Stomach smooth muscle (tissue), 2 donors: ENCODE measurements around the gene KDELR3.
A peak's percentile ranks its signal among the peaks of the same experiment; 100 is the strongest.

Source experiments
- H3K27ac ChIP-seq: one replicate; pipeline ENCODE4 v1.7.0; 2013; ENCODE audit warnings: mild to moderate bottlenecking, low read length, inconsistent platforms
- H3K27me3 ChIP-seq, 2 donors: one replicate each; pipeline ENCODE4 v1.7.0; 2013; ENCODE audit warnings: low read length in 2 of 2; ENCODE audit not compliant: insufficient read depth in 2 of 2, control insufficient read depth in 1 of 2
- H3K36me3 ChIP-seq, 2 donors: one replicate each; pipeline ENCODE4 v1.7.0; 2013; ENCODE audit warnings: low read length in 2 of 2; ENCODE audit not compliant: control insufficient read depth in 2 of 2, insufficient read depth in 2 of 2
- H3K4me1 ChIP-seq: one replicate; pipeline ENCODE4 v1.7.0; 2013; ENCODE audit warnings: low read length; ENCODE audit not compliant: control insufficient read depth, insufficient read depth
- H3K4me3 ChIP-seq, 2 donors: one replicate each; pipeline ENCODE4 v1.7.0; 2013; ENCODE audit warnings: low read length in 2 of 2
- H3K9ac ChIP-seq, 2 donors: one replicate each; pipeline ENCODE4 v1.7.0; 2013; ENCODE audit warnings: low read length in 2 of 2, mild to moderate bottlenecking in 1 of 2
- H3K9me3 ChIP-seq, 2 donors: one replicate each; pipeline ENCODE4 v1.7.0; 2013; ENCODE audit warnings: low read length in 2 of 2; ENCODE audit not compliant: control insufficient read depth in 2 of 2
- donor health status: healthy.
- donor health status: Pancreatic carcinoma.

Gene KDELR3

DNA sequence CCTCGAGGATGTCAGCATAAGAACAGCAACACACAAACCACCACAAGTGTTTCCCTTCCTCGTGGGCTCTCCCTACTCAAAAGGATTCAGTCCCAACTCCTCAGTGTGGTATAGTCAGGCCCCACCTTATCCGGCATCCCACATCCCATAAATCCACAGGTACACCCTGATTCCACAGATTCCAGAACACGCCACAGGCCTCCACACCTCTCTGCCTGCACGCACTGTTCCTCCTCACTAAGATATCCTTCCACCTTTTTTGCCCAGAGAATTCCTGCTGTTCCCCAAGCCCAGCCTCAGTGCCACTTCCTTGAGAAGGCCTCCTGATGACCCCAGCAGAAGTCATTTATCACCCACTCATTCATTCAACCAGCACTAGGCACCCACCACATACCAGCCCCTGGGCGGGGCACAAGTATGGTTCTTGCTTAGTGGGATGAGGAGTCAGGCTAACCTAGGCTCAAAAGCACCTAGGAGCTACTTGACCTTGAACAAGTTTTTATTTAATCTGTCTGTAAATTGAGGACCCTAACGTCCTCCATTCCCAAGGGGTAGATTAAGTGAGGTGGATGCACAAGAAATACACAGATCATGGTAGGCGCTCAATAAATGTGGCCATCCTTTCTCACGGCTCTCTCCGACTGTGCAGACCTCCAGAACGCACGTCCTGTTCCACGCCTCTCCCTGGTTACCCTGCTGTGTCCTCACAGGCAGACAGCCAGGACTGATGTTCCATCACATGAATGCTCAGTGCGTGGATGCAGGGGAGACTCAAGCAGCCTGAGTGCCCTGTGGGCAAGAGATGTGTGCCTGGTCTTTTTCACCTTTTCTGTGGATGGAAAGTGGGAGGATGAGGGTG is 10.8 kb upstream of the KDELR3 start:
- Histone ChIP-seq H3K9ac (no peak overlapping the region), H3K4me1 (peaks cover 29% of the 10 kb centered on the region), H3K4me3 (no peak overlapping the region), H3K9me3 (no peaks in the 10 kb centered on the region), H3K27me3 (peaks cover 31 to 50% of the 10 kb centered on the region in 2 donors), H3K36me3 (no peaks in the 10 kb centered on the region), H3K27ac (no peak overlapping the region)

DNA sequence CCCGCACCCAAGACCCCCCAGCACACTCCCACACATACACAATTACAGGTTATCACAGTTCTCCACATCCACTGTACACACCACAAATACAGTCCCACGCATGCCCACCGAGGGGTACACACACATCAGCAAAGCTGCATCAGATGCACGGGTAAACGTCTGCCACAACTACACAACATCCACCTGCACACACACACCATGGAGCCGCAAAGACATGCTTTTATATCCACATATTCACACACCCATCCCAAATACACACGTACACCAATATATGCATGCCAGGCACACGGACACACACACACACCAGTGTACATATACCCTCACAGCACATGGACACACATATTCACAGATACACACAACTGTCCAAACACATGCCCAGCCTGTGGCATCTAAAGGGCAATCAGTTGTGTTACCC is 7.5 kb upstream of the KDELR3 start:
- Histone ChIP-seq H3K27ac (no peak overlapping the region), H3K4me1 (peaks cover 15% of the 10 kb centered on the region), H3K36me3 (no peaks in the 10 kb centered on the region), H3K27me3 (peaks cover 9 to 30% of the 10 kb centered on the region in 2 donors), H3K9ac (no peak overlapping the region), H3K9me3 (no peaks in the 10 kb centered on the region), H3K4me3 (no peak overlapping the region)

DNA sequence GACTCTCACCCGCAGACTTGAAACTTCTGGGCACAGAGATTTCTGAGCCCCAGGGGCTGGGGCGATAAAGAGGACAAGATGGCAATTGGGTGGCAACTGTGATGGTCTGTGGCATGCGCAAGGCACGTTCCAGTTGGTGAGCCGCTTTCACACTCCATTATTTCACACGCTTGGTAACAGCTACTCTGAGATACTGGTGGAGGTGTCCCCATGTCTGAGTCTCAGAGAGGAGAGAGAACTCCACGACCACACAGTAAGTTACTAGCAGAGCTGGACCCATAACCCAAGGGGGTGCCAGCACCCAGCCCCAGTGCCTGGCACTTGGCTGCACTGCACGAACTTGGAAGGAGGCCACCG is 6.9 kb upstream of the KDELR3 start:
- Histone ChIP-seq H3K36me3 (no peaks in the 10 kb centered on the region), H3K9ac (no peak overlapping the region), H3K27me3 (peaks cover 8 to 30% of the 10 kb centered on the region in 2 donors), H3K4me1 (peaks cover 12% of the 10 kb centered on the region), H3K27ac (no peak overlapping the region), H3K9me3 (no peaks in the 10 kb centered on the region), H3K4me3 (no peak overlapping the region)

DNA sequence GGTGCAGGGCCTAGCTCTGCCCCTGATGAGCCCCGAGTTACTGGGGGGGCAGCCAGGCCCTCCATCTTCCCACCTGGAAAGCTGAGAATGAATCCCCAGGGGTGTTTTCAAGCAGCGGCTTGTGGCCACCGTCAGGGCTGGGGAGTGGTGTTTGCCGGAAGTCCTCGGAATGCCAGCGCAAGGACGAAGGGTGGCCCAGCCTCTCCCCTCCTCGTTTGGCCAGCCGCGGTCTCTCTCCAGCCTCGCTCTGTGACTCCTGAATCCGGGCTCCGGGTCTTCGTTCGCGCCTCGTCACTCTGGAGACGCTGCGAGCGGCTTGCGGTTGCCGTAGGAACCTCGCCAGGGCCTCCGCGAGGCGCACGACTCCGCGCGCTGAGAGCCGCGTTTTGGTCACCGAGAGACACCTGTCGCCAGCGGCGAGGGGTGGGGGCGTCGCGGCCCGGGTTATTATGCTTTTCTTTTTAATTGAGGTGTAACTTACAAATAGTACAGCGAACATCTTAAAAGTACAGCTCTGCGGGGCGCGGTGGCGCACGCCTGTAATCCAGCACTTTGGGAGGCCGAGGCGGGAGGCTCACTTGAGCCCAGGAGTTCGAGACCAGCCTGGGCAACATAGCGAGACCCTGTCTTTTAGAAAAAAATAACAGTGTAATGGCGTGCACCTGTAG is 6.3 kb upstream of the KDELR3 start:
- H3K27me3 ChIP-seq, result peaks cover 8 to 26% of the 10 kb centered on the region in 2 donors
- no peak overlapping the region for H3K27ac ChIP-seq
- no peaks in the 10 kb centered on the region for H3K9me3 ChIP-seq
- H3K4me3 ChIP-seq, result peak overlapping the region; percentile 8 to 25
- no peaks in the 10 kb centered on the region for H3K36me3 ChIP-seq
- no peak overlapping the region for H3K9ac ChIP-seq
- peaks cover 12% of the 10 kb centered on the region for H3K4me1 ChIP-seq

DNA sequence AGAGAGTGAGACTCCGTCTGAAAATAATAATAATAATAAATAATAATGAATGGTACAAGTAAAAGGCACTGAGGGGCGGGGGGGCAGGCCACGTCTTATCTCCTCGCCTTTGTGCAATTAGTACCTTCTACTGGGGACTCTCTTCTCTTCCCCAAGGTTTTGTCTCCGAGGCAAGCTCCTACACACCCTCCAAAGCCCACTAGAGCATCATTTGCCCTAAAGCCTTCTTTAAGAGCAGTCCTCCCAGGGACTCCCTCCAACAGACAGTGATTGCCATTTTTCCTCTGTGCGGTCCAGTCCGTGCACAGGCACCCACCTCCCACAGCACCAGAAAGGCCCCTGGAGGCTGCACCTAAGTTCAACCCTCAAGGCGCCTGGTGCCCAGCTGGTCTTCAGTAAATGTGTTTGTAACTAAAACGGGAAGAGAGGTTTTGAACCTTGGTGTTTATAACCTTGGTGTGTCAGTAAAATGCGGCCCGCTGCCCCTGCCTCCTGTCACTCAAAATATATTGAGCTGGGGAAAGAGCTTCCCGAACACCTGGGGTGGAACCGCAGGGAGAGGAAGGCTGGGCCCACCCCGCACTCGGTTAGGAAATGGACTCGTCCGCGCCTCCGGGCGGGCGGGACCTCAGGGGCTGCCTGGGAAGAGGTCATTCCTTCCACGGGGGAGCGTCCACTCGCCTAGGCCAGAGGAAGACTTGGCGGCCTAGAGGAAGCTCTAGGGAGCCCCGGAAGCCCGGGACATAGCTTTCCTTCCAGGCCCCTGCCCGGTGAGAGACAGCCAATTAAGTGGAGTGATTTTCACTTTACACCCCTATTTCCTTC is 4.7 kb upstream of the KDELR3 start:
- Histone ChIP-seq H3K36me3 (no peaks in the 10 kb centered on the region), H3K9me3 (no peaks in the 10 kb centered on the region), H3K4me3 (no peak overlapping the region), H3K9ac (no peak overlapping the region), H3K27me3 (peaks cover 13 to 17% of the 10 kb centered on the region in 2 donors), H3K27ac (no peak overlapping the region), H3K4me1 (peaks cover 24% of the 10 kb centered on the region)

DNA sequence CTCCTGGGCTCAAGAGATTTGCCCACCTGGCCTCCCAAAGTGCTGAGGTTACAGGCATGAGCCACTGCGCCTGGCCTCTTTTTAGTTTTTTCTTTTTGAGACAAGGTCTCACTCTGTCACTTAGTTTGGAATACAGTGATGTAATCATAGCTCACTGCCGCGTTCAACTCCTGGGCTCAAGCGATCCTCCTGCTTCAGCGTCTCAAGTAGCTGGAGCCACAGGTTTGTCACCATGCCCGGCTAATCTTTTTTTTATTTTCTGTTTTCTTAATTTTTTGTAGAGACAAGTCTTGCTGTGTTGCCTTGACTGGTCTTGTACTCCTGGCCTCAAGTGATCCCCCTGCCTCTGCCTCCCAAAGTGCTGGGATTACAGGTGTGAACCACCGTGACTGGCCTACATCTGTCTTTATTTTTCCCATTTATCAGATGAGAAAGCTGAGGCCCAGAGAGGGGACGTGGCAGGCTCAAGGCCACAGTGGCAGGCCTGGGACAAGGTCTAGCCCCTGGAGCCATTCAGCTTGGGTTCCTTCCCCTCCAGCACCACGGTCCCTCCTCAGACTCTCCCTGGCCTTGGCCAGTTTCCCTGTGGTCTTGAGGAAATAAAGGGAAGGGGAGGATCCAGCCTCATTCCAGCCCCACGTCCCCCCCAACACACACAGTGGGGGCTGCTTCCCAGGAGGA is 2.8 kb upstream of the KDELR3 start:
- Histone ChIP-seq H3K4me3 (no peak overlapping the region), H3K4me1 (peaks cover 26% of the 10 kb centered on the region), H3K9me3 (no peaks in the 10 kb centered on the region), H3K27me3 (peaks cover 7 to 13% of the 10 kb centered on the region in 2 donors), H3K27ac (no peak overlapping the region), H3K36me3 (no peaks in the 10 kb centered on the region), H3K9ac (no peak overlapping the region)

DNA sequence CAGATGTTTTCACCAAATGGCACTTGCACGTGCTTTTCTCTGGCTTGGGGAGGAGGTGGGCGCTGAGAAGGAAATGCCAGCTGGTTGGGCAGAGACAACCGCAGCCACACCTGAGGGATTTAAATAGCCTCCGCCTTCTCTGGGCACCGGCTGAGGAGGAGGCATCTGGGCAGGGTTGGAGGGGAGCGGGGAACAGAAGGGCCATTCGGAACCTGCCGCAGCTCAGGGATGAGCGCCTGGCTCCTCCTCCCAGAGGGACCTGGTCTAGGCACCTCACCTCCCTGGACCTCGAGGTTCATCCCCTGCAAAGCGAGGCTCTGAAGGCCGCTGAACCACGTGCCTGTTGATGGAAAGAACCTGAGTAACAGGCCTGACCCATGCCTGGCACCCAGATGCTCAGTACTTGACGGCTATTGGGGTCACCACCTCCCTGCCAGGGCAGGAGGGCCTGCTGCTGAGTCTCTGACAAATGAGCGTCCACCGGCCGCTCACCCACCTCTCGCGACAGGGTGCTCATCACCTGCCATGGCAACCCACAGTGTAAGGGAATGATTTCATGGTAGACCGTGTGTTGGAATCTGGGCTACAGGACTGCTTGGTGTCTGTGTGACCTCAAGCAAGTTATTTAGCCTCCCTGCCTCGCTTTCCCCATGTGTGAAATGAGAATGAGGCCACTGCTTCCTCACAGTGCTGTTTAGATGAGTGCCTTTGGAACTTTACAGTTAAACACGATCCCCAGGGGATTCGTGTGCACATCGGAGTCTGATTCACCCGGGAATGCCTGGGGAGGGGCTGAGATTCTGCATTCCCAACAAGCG is 2.0 kb upstream of the KDELR3 start:
- H3K9me3 ChIP-seq, result no peaks in the 10 kb centered on the region
- H3K27ac ChIP-seq, result no peak overlapping the region
- H3K4me3 ChIP-seq, result no peak overlapping the region
- peaks cover 3 to 13% of the 10 kb centered on the region in 2 donors for H3K27me3 ChIP-seq
- no peaks in the 10 kb centered on the region for H3K36me3 ChIP-seq
- H3K9ac ChIP-seq, result no peak overlapping the region
- peaks cover 26% of the 10 kb centered on the region for H3K4me1 ChIP-seq

DNA sequence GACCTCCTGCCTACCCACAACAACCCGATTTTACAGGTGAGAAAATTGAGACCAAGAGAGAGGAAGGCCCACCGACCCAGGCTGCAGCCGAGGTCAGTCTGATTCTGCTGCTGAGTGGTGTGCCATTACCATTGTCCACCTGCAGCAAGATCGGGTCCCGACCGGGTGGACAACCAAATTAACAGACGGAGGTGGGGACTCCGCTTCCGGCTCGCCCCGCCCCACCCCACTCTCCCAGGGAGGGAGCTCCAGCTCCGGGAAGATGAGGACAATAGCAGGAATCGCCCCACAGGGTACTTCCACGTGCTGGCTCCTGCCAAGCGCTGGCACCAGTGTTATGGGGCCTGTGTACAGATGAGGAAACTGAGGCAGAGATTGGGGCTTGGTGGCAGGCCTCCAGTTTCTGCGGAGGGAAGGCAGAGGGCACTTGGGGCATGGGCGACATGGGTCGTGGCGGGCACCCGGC is 425 bp upstream of the KDELR3 start:
- H3K9ac ChIP-seq, result peak overlapping the region; percentile 42 to 64

DNA sequence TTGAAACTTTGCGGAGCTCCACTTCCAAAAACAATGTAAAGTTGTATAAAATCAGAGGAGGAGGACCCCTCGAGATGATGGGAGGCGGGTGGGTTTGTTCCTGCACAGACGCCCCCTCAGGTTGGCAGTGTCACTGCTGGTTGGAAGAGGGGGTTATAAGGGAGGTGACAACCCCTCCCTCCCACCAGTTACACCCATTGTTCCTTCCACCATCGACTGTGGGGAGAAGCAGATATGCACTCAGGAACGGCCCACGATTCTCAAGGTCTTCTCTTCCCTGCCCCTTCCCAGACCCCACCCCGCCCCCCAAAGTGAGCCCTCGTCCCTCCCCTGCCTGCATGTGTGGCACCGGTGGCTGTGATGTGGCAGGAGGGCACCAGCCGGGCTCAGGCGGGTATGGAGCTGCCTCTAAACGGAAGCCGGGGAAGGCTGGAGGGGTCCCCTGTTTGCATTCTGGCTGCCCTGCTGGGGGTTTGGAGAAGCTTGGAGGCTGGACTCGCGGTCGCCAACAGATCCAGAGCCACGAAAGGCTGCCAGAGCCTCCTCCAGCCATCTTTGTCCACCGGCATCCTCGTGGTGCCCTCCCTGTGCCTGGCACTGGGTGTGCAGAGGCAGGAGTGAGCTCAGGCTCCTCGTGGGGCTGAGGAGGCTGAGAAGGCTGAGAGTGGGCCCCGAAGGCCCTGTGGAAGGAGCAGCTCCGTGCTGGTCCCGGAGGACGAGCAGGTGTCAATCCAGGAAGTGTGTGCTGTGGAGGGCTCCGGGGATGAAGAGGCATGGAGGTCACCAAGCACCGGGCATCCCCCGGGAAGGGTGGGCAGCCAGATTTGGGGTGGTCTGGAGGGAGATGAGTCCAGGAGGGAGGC is 778 bp downstream of the KDELR3 start:
- H3K9ac ChIP-seq, result peak overlapping the region; percentile 44 to 62
- no peaks in the 10 kb centered on the region for H3K36me3 ChIP-seq
- H3K27me3 ChIP-seq, result peaks cover 0 to 10% of the 10 kb centered on the region in 2 donors
- peak overlapping the region; percentile 66 to 78 for H3K4me3 ChIP-seq
- H3K4me1 ChIP-seq, result peaks cover 14% of the 10 kb centered on the region
- H3K27ac ChIP-seq, result no peak overlapping the region
- no peaks in the 10 kb centered on the region for H3K9me3 ChIP-seq

More for the DNA sequence above, 425 bp upstream of the KDELR3 start:
- H3K9me3 ChIP-seq, result no peaks in the 10 kb centered on the region
- H3K27ac ChIP-seq, result no peak overlapping the region
- peaks cover 0 to 10% of the 10 kb centered on the region in 2 donors for H3K27me3 ChIP-seq
- H3K36me3 ChIP-seq, result no peaks in the 10 kb centered on the region
- H3K4me3 ChIP-seq, result peak overlapping the region; percentile 73 to 78
- peaks cover 14% of the 10 kb centered on the region for H3K4me1 ChIP-seq
